Measurements from ENCODE around the gene RFTN1. TPM values are rescaled to one million over a fixed set of nuclear protein-coding genes. Genes with fewer than 3 reads are reported as not detected.

Gene RFTN1
- total and polyA plus RNA-seq, 10 of the 15 experiments (the other 5 are each of a cell fraction or from before 2014, with no cell fraction given): 20.6 to 213 (median 147) TPM

DNA sequence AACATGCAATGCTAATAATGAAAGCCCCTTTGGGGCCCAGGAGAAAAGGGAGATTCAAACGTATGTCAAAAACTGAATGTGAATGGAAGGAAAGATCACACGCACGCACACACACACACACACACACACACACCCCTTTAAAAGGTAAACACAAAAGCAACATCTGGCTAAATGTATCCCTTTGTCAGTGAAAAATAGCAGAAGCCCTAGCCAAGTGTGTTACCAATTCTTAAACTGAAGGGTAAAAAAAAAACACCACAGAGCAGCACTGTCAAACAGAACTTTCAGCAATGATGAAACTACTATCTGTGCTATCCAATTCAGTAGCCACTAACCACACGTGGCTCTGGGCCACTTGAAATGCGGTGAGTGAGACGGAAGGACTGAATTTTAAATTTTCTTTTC is 4.9 kb downstream of the RFTN1 start (continued):
- TF ChIP-seq ZNF217 (IDR thresholded peaks at IDR 0.05) (no peak), SMAD5 (IDR thresholded peaks at IDR 0.05; ENCODE audit: low read depth) (0 out of 2 replicates have a peak, but pooled peaks have one; percentile 23), HCFC1 (IDR thresholded peaks at IDR 0.05; ENCODE audit: low read length) (no peak), MYB (IDR thresholded peaks at IDR 0.05; ENCODE audit: borderline replicate concordance, low read depth, low read length) (no peak), SPI1 (IDR thresholded peaks at IDR 0.05; ENCODE audit: borderline replicate concordance, insufficient read depth, low read depth, low read length) (peak; percentile 21; the same call in 1 of the 2 replicates), CBX5 (IDR thresholded peaks at IDR 0.05; ENCODE audit: low read depth) (no peak), ZNF24 (IDR thresholded peaks at IDR 0.05) (0 out of 2 replicates have a peak, but pooled peaks have one; percentile 40), MTA3 (IDR thresholded peaks at IDR 0.05; ENCODE audit: borderline replicate concordance, low read length) (no peak), YY1 (IDR thresholded peaks at IDR 0.05; ENCODE audit: low read depth, low read length) (no peak), SUPT20H (IDR thresholded peaks at IDR 0.05; ENCODE audit: borderline replicate concordance, control insufficient read depth, low read depth, low read length) (no peak), POU2F2 (IDR thresholded peaks at IDR 0.05; ENCODE audit: borderline replicate concordance, low read depth, low read length) (peak; percentile 80; the same call in 2 of the 3 replicates), MEF2A (IDR thresholded peaks at IDR 0.05; ENCODE audit: insufficient read depth, low read depth, low read length) (peak; percentile 67; the same call in 1 of the 2 replicates), CHD1 (IDR thresholded peaks at IDR 0.05; ENCODE audit: low read depth, low read length) (no peak), EGR1 (IDR thresholded peaks at IDR 0.05; ENCODE audit: borderline replicate concordance in 1 of 2, low read depth in 2 of 2, low read length in 2 of 2) (peak in 1 of 2 experiments; percentile 61; a peak in 1 of 3 replicates), EED (IDR thresholded peaks at IDR 0.05; ENCODE audit: low read depth) (peak; percentile 76), RELA (IDR thresholded peaks at IDR 0.05; ENCODE audit: borderline replicate concordance, partially characterized antibody) (peak; percentile 70), MEF2B (IDR thresholded peaks at IDR 0.05; ENCODE audit: partially characterized antibody, poor library complexity, severe bottlenecking) (peak; percentile 64), IRF4 (IDR thresholded peaks at IDR 0.05; ENCODE audit: low read depth, low read length) (peak; percentile 73), BRCA1 (IDR thresholded peaks at IDR 0.05; ENCODE audit: low read depth, low read length) (no peak), KDM1A (IDR thresholded peaks at IDR 0.05; ENCODE audit: borderline replicate concordance) (no peak), CEBPB (IDR thresholded peaks at IDR 0.05; ENCODE audit: borderline replicate concordance in 1 of 2, low read depth in 2 of 2, low read length in 2 of 2) (no peak), CBFB (IDR thresholded peaks at IDR 0.05; ENCODE audit: low read depth) (peak; percentile 88), FOXK2 (IDR thresholded peaks at IDR 0.05) (no peak), TBL1XR1 (IDR thresholded peaks at IDR 0.05; ENCODE audit: low read depth, low read length) (peak; percentile 74), BHLHE40 (IDR thresholded peaks at IDR 0.05; ENCODE audit: borderline replicate concordance in 1 of 2, low read depth in 2 of 2, low read length in 1 of 2) (peak; percentile 20 to 75; a peak in 3 of 4 replicates)
- TF ChIP-seq, protein P1, sequence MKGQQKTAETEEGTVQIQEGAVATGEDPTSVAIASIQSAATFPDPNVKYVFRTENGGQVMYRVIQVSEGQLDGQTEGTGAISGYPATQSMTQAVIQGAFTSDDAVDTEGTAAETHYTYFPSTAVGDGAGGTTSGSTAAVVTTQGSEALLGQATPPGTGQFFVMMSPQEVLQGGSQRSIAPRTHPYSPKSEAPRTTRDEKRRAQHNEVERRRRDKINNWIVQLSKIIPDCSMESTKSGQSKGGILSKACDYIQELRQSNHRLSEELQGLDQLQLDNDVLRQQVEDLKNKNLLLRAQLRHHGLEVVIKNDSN (IDR thresholded peaks at IDR 0.05; ENCODE audit: borderline replicate concordance, extremely low read length, insufficient read depth, low read depth, low read length): no peak
- TF ChIP-seq, protein P2, sequence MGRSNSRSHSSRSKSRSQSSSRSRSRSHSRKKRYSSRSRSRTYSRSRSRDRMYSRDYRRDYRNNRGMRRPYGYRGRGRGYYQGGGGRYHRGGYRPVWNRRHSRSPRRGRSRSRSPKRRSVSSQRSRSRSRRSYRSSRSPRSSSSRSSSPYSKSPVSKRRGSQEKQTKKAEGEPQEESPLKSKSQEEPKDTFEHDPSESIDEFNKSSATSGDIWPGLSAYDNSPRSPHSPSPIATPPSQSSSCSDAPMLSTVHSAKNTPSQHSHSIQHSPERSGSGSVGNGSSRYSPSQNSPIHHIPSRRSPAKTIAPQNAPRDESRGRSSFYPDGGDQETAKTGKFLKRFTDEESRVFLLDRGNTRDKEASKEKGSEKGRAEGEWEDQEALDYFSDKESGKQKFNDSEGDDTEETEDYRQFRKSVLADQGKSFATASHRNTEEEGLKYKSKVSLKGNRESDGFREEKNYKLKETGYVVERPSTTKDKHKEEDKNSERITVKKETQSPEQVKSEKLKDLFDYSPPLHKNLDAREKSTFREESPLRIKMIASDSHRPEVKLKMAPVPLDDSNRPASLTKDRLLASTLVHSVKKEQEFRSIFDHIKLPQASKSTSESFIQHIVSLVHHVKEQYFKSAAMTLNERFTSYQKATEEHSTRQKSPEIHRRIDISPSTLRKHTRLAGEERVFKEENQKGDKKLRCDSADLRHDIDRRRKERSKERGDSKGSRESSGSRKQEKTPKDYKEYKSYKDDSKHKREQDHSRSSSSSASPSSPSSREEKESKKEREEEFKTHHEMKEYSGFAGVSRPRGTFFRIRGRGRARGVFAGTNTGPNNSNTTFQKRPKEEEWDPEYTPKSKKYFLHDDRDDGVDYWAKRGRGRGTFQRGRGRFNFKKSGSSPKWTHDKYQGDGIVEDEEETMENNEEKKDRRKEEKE (IDR thresholded peaks at IDR 0.05): no peak
- TF ChIP-seq, protein P3, sequence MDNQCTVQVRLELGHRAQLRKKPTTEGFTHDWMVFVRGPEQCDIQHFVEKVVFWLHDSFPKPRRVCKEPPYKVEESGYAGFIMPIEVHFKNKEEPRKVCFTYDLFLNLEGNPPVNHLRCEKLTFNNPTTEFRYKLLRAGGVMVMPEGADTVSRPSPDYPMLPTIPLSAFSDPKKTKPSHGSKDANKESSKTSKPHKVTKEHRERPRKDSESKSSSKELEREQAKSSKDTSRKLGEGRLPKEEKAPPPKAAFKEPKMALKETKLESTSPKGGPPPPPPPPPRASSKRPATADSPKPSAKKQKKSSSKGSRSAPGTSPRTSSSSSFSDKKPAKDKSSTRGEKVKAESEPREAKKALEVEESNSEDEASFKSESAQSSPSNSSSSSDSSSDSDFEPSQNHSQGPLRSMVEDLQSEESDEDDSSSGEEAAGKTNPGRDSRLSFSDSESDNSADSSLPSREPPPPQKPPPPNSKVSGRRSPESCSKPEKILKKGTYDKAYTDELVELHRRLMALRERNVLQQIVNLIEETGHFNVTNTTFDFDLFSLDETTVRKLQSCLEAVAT (IDR thresholded peaks at IDR 0.05): peak; percentile 79
